Mucosa of descending colon (tissue), 3 donors: Measurements from ENCODE around the gene PLEKHM1. TPM values are rescaled to one million over a fixed set of nuclear protein-coding genes. Genes with fewer than 3 reads are reported as not detected.

ENCODE experiments used
- ATAC-seq: fragments of 200-7000 bp; cut with Tn5 transposase; one replicate; pipeline ENCODE4 v1.9.1; 2020; ENCODE audit warnings: mild to moderate bottlenecking, moderate library complexity
- DNase-seq, 3 donors: peaks; one replicate each; pipeline ENCODE4 v3.0.0-alpha.2; 2020
- H3K36me3 ChIP-seq: fragments of 200-600 bp; one replicate; pipeline ENCODE4 v1.8.0; 2021; ENCODE audit warnings: low read depth, mild to moderate bottlenecking
- H3K4me1 ChIP-seq: fragments of 200-600 bp; one replicate; pipeline ENCODE4 v1.8.0; 2021; ENCODE audit warnings: low read depth, mild to moderate bottlenecking
- H3K4me3 ChIP-seq: fragments of 200-600 bp; one replicate; pipeline ENCODE4 v1.8.0; 2021; ENCODE audit warnings: mild to moderate bottlenecking
- H3K9me3 ChIP-seq: fragments of 200-600 bp; one replicate; pipeline ENCODE4 v1.8.0; 2021; ENCODE audit warnings: mild to moderate bottlenecking
- intact Hi-C, 2 donors: fragments of 100-400 bp; cut with DNase I in 1 of 2; cut with micrococcal nuclease in 1 of 2; formaldehyde crosslinking; loops; one replicate each; pipeline versions ENCODE4 v1.11.0 to v1.11.1; 2022; cut with DNase I, micrococcal nuclease
- total RNA-seq, 3 donors: library from RNA; stranded (reverse); fragmentation: NEBNext Ultra II Directional in 2 of 3; extraction: Animal tissue kit (Norgen Biotek cat#: 25700) in 2 of 3; gene quantifications; one replicate each; pipeline versions ENCODE4 v1.2.1 to v1.2.4, GENCODE V29; 2021 to 2023
- TF ChIP-seq, protein P1 (sequence below): fragments of 200-600 bp; IDR thresholded peaks from one replicate; pipeline ENCODE4 v1.8.0; 2022; ENCODE audit warnings: antibody characterized with exemption, mild to moderate bottlenecking
- donor health status: DM: no; HTN: no; CAD: no; lungs with moderate emphysema.
- donor health status: DM: no; HTN: no; CAD: no.
- donor health status: DM: no; HTN: yes; CAD: no.

PLEKHM1 gene
- total RNA-seq, 3 donors from 2014 or later: 59.1 to 71.3 (median 68.7) TPM

DNA sequence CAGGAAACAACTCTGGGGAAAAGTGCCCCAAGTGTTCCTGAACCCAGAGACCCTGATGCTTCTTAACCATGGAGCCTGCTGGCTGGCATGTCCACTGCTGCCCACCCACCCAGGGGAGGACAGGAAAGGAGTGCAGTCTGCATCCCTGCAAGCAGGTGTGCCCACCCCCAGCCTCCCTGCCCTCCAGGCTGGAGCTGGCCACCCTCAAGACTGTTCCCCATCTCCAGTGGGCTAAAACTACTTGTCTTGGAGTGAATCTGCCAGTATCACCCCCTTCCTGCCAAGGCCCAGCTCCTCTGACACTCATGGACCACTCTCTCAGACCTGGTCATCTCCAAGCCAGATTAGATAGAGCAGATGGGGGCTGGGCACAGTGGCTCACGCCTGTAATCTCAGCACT lies 87.6 kb downstream of the PLEKHM1 start:
- peak in 1 of 3 donors; percentile 21 for DNase-seq

DNA sequence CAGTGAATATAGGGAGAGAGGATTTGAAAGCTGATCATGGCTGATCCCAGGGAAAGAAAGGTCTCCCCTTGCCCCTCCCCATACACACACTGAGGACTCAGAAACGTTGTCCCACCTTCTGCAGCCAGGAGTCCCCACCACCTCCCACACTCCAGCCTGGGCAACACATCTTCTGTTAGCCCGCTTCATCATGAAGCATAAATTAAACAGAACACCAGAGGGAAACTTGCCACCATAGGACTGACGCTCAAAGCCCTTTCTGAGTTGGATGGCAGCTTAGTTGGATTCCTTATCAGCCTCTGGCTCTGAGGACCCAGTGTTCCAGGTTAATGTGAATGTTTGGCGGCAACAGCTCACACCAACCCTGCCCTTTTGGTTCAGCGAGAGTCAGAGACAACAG lies 91.7 kb downstream of the PLEKHM1 start:
- DNase-seq (peak in 1 of 3 donors; percentile 11), ATAC-seq (no peak)
- Histone ChIP-seq H3K4me1 (peaks cover 3% of the 10 kb centered on the region), H3K4me3 (no peak overlapping the region), H3K36me3 (no peaks in the 10 kb centered on the region), H3K9me3 (no peaks in the 10 kb centered on the region)
- intact Hi-C loops: no loop called here
- TF ChIP-seq, protein P1, sequence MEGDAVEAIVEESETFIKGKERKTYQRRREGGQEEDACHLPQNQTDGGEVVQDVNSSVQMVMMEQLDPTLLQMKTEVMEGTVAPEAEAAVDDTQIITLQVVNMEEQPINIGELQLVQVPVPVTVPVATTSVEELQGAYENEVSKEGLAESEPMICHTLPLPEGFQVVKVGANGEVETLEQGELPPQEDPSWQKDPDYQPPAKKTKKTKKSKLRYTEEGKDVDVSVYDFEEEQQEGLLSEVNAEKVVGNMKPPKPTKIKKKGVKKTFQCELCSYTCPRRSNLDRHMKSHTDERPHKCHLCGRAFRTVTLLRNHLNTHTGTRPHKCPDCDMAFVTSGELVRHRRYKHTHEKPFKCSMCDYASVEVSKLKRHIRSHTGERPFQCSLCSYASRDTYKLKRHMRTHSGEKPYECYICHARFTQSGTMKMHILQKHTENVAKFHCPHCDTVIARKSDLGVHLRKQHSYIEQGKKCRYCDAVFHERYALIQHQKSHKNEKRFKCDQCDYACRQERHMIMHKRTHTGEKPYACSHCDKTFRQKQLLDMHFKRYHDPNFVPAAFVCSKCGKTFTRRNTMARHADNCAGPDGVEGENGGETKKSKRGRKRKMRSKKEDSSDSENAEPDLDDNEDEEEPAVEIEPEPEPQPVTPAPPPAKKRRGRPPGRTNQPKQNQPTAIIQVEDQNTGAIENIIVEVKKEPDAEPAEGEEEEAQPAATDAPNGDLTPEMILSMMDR: no peak

More for the DNA sequence above, 87.6 kb downstream of the PLEKHM1 start:
- intact Hi-C loops: no loop called here
- no peaks in the 10 kb centered on the region for H3K36me3 ChIP-seq
- H3K9me3 ChIP-seq: no peaks in the 10 kb centered on the region
- H3K4me3 ChIP-seq: no peak overlapping the region
- H3K4me1 ChIP-seq: peaks cover 29% of the 10 kb centered on the region
- no peak for ATAC-seq
- TF ChIP-seq, protein P1: no peak

DNA sequence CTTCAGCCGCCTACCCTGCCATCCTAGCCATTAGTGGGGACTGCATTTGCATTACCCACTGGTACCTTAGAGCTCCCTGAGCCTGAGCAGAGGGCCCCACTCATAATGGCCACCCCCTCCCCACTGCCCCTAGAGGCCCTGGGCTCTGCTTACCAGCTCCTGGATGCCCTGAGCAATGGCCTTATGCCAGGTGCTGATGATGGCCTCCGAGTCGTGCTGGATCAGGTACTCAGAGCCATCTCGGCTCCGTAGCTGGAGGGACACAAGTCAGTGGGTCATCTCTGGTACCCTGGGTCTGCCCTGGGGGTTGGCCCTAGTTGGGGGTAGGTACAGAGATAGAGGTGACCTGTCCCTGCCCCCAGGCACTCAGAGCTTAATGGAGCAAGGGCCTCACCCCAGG lies 92.7 kb downstream of the PLEKHM1 start:
- ATAC-seq (no peak), DNase-seq (peak in 1 of 3 donors; percentile 25)
- intact Hi-C loops: no loop called here
- Histone ChIP-seq H3K36me3 (no peaks in the 10 kb centered on the region), H3K4me1 (peaks cover 3% of the 10 kb centered on the region), H3K4me3 (no peak overlapping the region), H3K9me3 (no peaks in the 10 kb centered on the region)
- TF ChIP-seq, protein P1: no peak

DNA sequence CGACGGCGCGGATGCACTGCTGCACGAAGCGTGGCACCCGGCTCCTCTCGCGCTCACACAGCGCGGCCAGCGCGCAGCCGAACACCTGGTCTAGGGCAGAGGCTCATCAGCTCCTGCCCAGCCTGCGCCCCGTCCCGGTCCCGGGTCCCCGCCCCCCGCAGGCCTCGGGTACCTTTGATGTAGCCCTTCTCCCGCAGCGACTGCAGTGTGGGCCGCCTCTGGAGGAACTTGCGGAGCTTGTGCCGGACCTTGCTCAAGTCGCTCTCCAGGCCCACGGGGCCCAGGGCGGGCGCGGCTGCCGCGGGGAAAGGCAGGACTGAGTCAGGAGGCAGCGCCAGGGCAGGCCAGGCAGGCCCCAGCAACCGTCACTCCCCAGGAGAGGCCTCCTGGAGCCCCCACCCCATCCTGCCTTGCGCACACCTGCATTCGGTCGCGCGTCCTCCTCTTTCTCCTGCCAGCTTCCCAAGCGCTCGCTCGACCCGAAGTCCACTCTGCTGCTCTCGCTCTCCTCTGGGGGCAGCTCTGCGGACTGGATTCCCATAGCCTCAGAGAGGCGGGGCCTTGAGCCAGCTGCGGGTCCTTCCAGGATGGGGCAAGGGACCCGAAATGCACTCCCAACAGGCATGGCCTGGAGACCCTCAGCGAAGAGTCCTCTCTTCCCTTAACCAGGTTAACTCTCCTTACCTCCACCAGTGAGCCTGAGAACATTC lies 93.9 kb downstream of the PLEKHM1 start:
- Histone ChIP-seq H3K36me3 (no peaks in the 10 kb centered on the region), H3K4me1 (peaks cover 3% of the 10 kb centered on the region), H3K4me3 (no peak overlapping the region), H3K9me3 (no peaks in the 10 kb centered on the region)
- TF ChIP-seq, protein P1: no peak
- DNase-seq: no peak
- intact Hi-C loops: no loop called here
- peak; percentile 2 for ATAC-seq

DNA sequence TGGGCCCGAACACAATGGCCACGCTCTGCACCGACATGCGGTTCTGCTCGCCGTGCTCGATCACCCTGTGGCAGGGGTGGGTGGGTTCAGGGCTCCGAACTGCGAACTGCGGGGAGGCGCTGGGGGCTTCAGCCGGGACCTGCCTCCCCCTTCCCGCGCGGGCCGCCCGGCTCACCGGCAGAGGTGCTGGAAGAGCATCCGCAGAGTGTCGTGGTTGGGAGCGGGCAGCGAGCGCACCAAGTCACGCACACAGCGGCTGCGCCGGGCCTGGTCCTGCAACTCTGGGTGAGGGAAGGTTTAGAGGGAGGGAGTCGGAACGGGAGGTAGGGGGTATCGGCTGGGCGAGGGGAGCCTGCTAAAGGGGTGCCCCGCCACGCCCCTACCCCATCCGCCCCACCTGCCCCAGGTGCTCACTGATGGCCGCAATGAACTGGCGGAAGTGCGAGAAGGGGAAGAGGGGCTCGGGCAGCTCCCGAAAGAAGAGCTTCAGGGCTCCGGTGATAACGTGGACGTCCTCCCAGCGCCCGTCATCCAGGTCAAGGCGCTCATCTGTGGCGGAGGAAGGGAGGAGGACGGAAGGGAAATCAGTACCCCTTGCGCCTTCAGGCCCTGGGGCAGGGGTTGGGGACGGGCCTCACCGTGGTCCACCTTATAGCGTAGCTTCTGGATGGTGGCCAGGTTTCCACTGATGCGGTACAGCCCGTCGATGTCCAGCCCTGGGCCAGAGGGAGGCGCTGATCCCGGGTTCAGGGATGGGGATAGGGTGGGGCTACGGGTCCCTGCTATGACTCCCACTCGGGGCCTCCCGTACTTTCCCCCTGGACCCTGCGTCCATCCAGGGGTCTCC lies 94.7 kb downstream of the PLEKHM1 start:
- Histone ChIP-seq H3K9me3 (no peaks in the 10 kb centered on the region), H3K4me1 (peaks cover 3% of the 10 kb centered on the region), H3K36me3 (no peaks in the 10 kb centered on the region), H3K4me3 (no peak overlapping the region)
- DNase-seq: peak in 1 of 3 donors; percentile 28
- ATAC-seq: no peak
- TF ChIP-seq, protein P1: no peak
- intact Hi-C loops: no loop called here
